SK-N-SH (cell line): ENCODE measurements around the gene ANKRD11. TPM values are rescaled to one million over a fixed set of nuclear protein-coding genes. Genes with fewer than 3 reads are reported as not detected.

Experiments used
- CTCF ChIA-PET: fragments of 300-600, 350-600 bp; formaldehyde crosslinking; extraction: SDS; loops from one replicate; lab custom pipeline; 2021; lab: Yijun Ruan, JAX
- POLR2A ChIA-PET: fragments of 350-600 bp; sonication (Branson Sonifier 250); formaldehyde crosslinking; extraction: SDS; loops from one replicate; lab custom pipeline; 2020; ENCODE audit warnings: antibody characterized with exemption, inconsistent platforms; lab: Yijun Ruan, JAX
- DNase-seq: peaks from one replicate; pipeline ENCODE4 v3.0.0; 2012
- H2AFZ ChIP-seq: fragments of 200-600 bp; sonication (generic); 2 replicates; pipeline ENCODE4 v1.8.1; 2016; ENCODE audit warnings: antibody characterized with exemption, mild to moderate bottlenecking, low read depth
- H3F3A ChIP-seq: fragments of 200-600 bp; sonication (generic); replicated peaks from 2 replicates; pipeline ENCODE3; 2016; ENCODE audit warnings: antibody characterized with exemption, mild to moderate bottlenecking; ENCODE audit not compliant: insufficient read depth
- H3K27ac ChIP-seq, 2 experiments: fragments of 200-500 bp in 1 of 2; fragments of 200-600 bp in 1 of 2; sonication (Bioruptor generic) in 1 of 2; sonication (generic), shearing (Covaris generic) in 1 of 2; 2 replicates each; pipeline versions ENCODE4 v1.5.1 to v1.6.1; 2014 to 2016; ENCODE audit warnings: low read depth in 2 of 2, inconsistent platforms in 1 of 2, low read length in 1 of 2, mild to moderate bottlenecking in 1 of 2, mixed read lengths in 1 of 2
- H3K27me3 ChIP-seq: fragments of 200-600 bp; sonication (generic), shearing (Covaris generic); 2 replicates; pipeline ENCODE4 v1.6.1; 2016; ENCODE audit warnings: mixed run types; ENCODE audit not compliant: insufficient read depth
- H3K36me3 ChIP-seq, 2 experiments: fragments of 200-500 bp in 1 of 2; fragments of 200-600 bp in 1 of 2; sonication (Bioruptor generic) in 1 of 2; sonication (generic) in 1 of 2; replicated peaks in 1 of 2; 2 replicates each; pipeline versions ENCODE3 to v1.5.1; 2014 to 2016; ENCODE audit warnings: low read length in 1 of 2, mild to moderate bottlenecking in 1 of 2; ENCODE audit not compliant: insufficient read depth in 2 of 2, control insufficient read depth in 1 of 2
- H3K4me1 ChIP-seq, 2 experiments: fragments of 200-500 bp in 1 of 2; fragments of 200-600 bp in 1 of 2; sonication (Bioruptor generic) in 1 of 2; sonication (generic), shearing (Covaris generic) in 1 of 2; 2 replicates each; pipeline versions ENCODE4 v1.5.1 to v1.6.1; 2014 to 2016; ENCODE audit warnings: low read depth in 1 of 2, low read length in 1 of 2, mixed run types in 1 of 2; ENCODE audit not compliant: insufficient read depth in 2 of 2, control insufficient read depth in 1 of 2
- H3K4me2 ChIP-seq: fragments of 200-600 bp; sonication (generic), shearing (Covaris generic); 2 replicates; pipeline ENCODE4 v1.6.1; 2017; ENCODE audit warnings: mixed run types
- H3K4me3 ChIP-seq, 2 experiments: fragments of 200-500 bp in 1 of 2; fragments of 200-600 bp in 1 of 2; sonication (Bioruptor generic) in 1 of 2; sonication (generic), shearing (Covaris generic) in 1 of 2; 2 replicates each; pipeline versions ENCODE4 v1.5.1 to v1.8.1; 2014 to 2016; ENCODE audit warnings: low read depth in 2 of 2, inconsistent platforms in 1 of 2, low read length in 1 of 2, mild to moderate bottlenecking in 1 of 2, mixed read lengths in 1 of 2, moderate library complexity in 1 of 2
- H3K79me2 ChIP-seq: fragments of 200-600 bp; sonication (generic); 2 replicates; pipeline ENCODE4 v1.8.1; 2017; ENCODE audit warnings: mild to moderate bottlenecking; ENCODE audit not compliant: insufficient read depth
- H3K9ac ChIP-seq: fragments of 200-600 bp; sonication (generic); 2 replicates; pipeline ENCODE4 v1.6.1; 2017; ENCODE audit warnings: mixed run types
- H3K9me2 ChIP-seq: fragments of 200-600 bp; sonication (generic); 2 replicates; pipeline ENCODE4 v1.6.1; 2017; ENCODE audit warnings: mixed run types
- H3K9me3 ChIP-seq: fragments of 200-600 bp; sonication (generic); 2 replicates; pipeline ENCODE4 v1.6.1; 2017; ENCODE audit warnings: mixed run types, mild to moderate bottlenecking, moderate library complexity
- H4K20me1 ChIP-seq: fragments of 200-600 bp; sonication (generic); 2 replicates; pipeline ENCODE4 v1.6.1; 2017; ENCODE audit warnings: mild to moderate bottlenecking, mixed run types; ENCODE audit not compliant: insufficient read depth
- CHD2 ChIP-seq: fragments of 150-350 bp; IDR thresholded peaks from 2 replicates; pipeline ENCODE4 v1.6.1; 2018; ENCODE audit warnings: low read length; ENCODE audit not compliant: partially characterized antibody
- CTCF ChIP-seq: fragments of 200-600 bp; sonication (generic); IDR thresholded peaks from 2 replicates; pipeline ENCODE4 v1.6.1; 2017; ENCODE audit warnings: antibody characterized with exemption, mild to moderate bottlenecking, moderate library complexity
- EZH2phosphoT487 ChIP-seq: fragments of 200-600 bp; sonication (generic); IDR thresholded peaks from 2 replicates; pipeline ENCODE4 v1.6.1; 2017; ENCODE audit warnings: low read depth, mixed run types, mild to moderate bottlenecking, antibody characterized with exemption, moderate library complexity, borderline replicate concordance
- FOSL2 ChIP-seq: IDR thresholded peaks from 2 replicates; pipeline ENCODE4 v1.4.0; 2012; ENCODE audit warnings: low read depth, mild to moderate bottlenecking, moderate library complexity, borderline replicate concordance
- GABPA ChIP-seq: IDR thresholded peaks from 2 replicates; pipeline ENCODE4 v1.4.0; 2012; ENCODE audit warnings: low read depth, mild to moderate bottlenecking
- JUND ChIP-seq: IDR thresholded peaks from 2 replicates; pipeline ENCODE4 v1.4.0; 2012
- MAX ChIP-seq: IDR thresholded peaks from 2 replicates; pipeline ENCODE4 v1.4.0; 2012; ENCODE audit warnings: low read depth
- MXI1 ChIP-seq: IDR thresholded peaks from 2 replicates; pipeline ENCODE4 v1.6.1; 2012; ENCODE audit warnings: mild to moderate bottlenecking, low read depth, low read length, improper control_type of control experiment
- NRF1 ChIP-seq: IDR thresholded peaks from 2 replicates; pipeline ENCODE4 v1.6.1; 2012; ENCODE audit warnings: low read depth, mild to moderate bottlenecking, low read length
- PBX3 ChIP-seq: IDR thresholded peaks from 2 replicates; pipeline ENCODE4; 2012
- RAD21 ChIP-seq: IDR thresholded peaks from 2 replicates; pipeline ENCODE4 v1.6.1; 2012; ENCODE audit warnings: mild to moderate bottlenecking, low read length
- TAF1 ChIP-seq: IDR thresholded peaks from 2 replicates; pipeline ENCODE4 v1.6.1; 2012; ENCODE audit warnings: low read depth, mild to moderate bottlenecking, low read length, moderate library complexity, borderline replicate concordance
- TCF12 ChIP-seq: IDR thresholded peaks from 2 replicates; pipeline ENCODE4 v1.4.0; 2012
- USF2 ChIP-seq: fragments of 150-350 bp; IDR thresholded peaks from 2 replicates; pipeline ENCODE4 v1.6.1; 2017; ENCODE audit warnings: antibody characterized with exemption, low read length, low read depth, borderline replicate concordance
- YY1 ChIP-seq: IDR thresholded peaks from 2 replicates; pipeline ENCODE4 v1.4.0; 2012; ENCODE audit warnings: low read depth, mild to moderate bottlenecking
- WGBS: methylation state at CpG from one replicate; pipeline ENCODE4 v1.1.6; 2017; ENCODE audit warnings: low lambda C conversion rate; 5-methylcytosine and 5-hydroxymethylcytosine counted together
- polyA plus RNA-seq, 3 experiments: library from polyadenylated mRNA; depleted of rRNA; stranded (reverse); fragments of >200 nt; gene quantifications; 2 replicates each; pipeline ENCODE4 v1.2.3, GENCODE V29; 2012

Gene ANKRD11
- polyA plus RNA-seq, 1 of the 3 experiments (the other 2 are of a cell fraction), result 50.2 TPM

GRCh38 chr16:89530401-89531381 is 40.3 kb upstream of the ANKRD11 start:
- TF ChIP-seq USF2, result no peak
- CTCF ChIA-PET, result interaction anchor here (1.1 to 2.7 kb wide), 2 partner anchors 27 to 215 kb away, joined by 4 to 9 read pairs; no protein-coding TSS in a partner anchor
- H3K9me2 ChIP-seq, result no peaks in the 10 kb centered on the region
- POLR2A ChIA-PET, result interaction anchor here (1.3 to 1.5 kb wide), 2 partner anchors 19 to 23 kb away, joined by 3 read pairs; partner anchors contain the start of gene SPG7
- H2AFZ ChIP-seq, result no peak overlapping the region
- no peaks in the 10 kb centered on the region for H3K27me3 ChIP-seq
- H3K4me2 ChIP-seq, result no peak overlapping the region
- H3F3A ChIP-seq, result peaks cover 2% of the 10 kb centered on the region
- H3K9ac ChIP-seq, result no peak overlapping the region
- no peaks in the 10 kb centered on the region for H3K4me1 ChIP-seq
- peaks cover 53 to 73% of the 10 kb centered on the region in 2 experiments for H3K36me3 ChIP-seq
- 95% methylated on average over 36 of the region's 37 CpGs for WGBS
- no peak overlapping the region for H3K4me3 ChIP-seq
- H3K79me2 ChIP-seq, result peaks cover 16% of the 10 kb centered on the region
- H3K27ac ChIP-seq, result no peak overlapping the region
- no peak for DNase-seq
- 0 out of 2 replicates have a peak, but pooled peaks cover 9% of the 10 kb centered on the region for H4K20me1 ChIP-seq
- H3K9me3 ChIP-seq, result no peaks in the 10 kb centered on the region

- Histone ChIP-seq H3K4me3 (no peak overlapping the region), H3K9me3 (no peaks in the 10 kb centered on the region), H3K4me1 (no peaks in the 10 kb centered on the region), H3K36me3 (peaks cover 52 to 65% of the 10 kb centered on the region in 2 experiments), H3K79me2 (peaks cover 8% of the 10 kb centered on the region; the same call in 1 of the 2 replicates), H4K20me1 (0 out of 2 replicates have a peak, but pooled peaks cover 6% of the 10 kb centered on the region), H2AFZ (no peak overlapping the region), H3K27me3 (no peaks in the 10 kb centered on the region), H3K27ac (no peak overlapping the region), H3F3A (peaks cover 4% of the 10 kb centered on the region), H3K4me2 (no peak overlapping the region), H3K9ac (no peak overlapping the region), H3K9me2 (no peaks in the 10 kb centered on the region)
- ChIA-PET POLR2A (interaction anchor here (1.3 kb wide), 1 partner anchor 21 kb away, joined by 3 read pairs; the partner anchor contains the start of gene SPG7), CTCF (no interaction called here)
- WGBS, result 97% methylated on average over 16 of the region's 16 CpGs
- no peak for DNase-seq
- TF ChIP-seq EZH2phosphoT487 (no peak), MXI1 (no peak), NRF1 (no peak), CHD2 (no peak), TAF1 (no peak), USF2 (no peak), PBX3 (no peak), GABPA (no peak), JUND (no peak), TCF12 (no peak), RAD21 (no peak), CTCF (no peak), FOSL2 (no peak), MAX (no peak), YY1 (no peak)
Observed at GRCh38 chr16:89529097-89529496, 38.7 kb upstream of the ANKRD11 start.
